CD14-positive monocyte (primary cell): ENCODE results near the gene PPP2R3A. TPM values are rescaled to one million over a fixed set of nuclear protein-coding genes. Genes with fewer than 3 reads are reported as not detected.

ENCODE experiments used
- DNase-seq, 3 donors: peaks; one replicate each; pipeline ENCODE4 v3.0.0-alpha.2; 2011 to 2022
- H2AFZ ChIP-seq: 2 replicates; pipeline ENCODE4 v1.6.0; 2012; ENCODE audit warnings: mild to moderate bottlenecking, low read depth, low read length, inconsistent platforms; ENCODE audit not compliant: insufficient read depth, poor library complexity, severe bottlenecking
- H3K27ac ChIP-seq, 2 donors: 1 replicate in 1 of 2; 2 replicates in 1 of 2; pipeline ENCODE4 v1.5.1; 2012 to 2013; ENCODE audit warnings: low read length in 2 of 2, control low read depth in 1 of 2, inconsistent platforms in 1 of 2, low read depth in 1 of 2, mild to moderate bottlenecking in 1 of 2
- H3K27me3 ChIP-seq, 2 donors: one replicate each; pipeline versions ENCODE4 v1.6.0 to v1.6.1; 2011 to 2013; ENCODE audit warnings: low read length in 2 of 2; ENCODE audit not compliant: control insufficient read depth in 2 of 2, insufficient read depth in 2 of 2
- H3K36me3 ChIP-seq, 2 donors: replicated peaks in 1 of 2; 1 replicate in 1 of 2; 2 replicates in 1 of 2; pipeline versions ENCODE4 v1.5.1 to v1.6.1; 2012 to 2013; ENCODE audit warnings: low read length in 2 of 2, control low read depth in 1 of 2, inconsistent platforms in 1 of 2, mild to moderate bottlenecking in 1 of 2; ENCODE audit not compliant: insufficient read depth in 2 of 2, control insufficient read depth in 1 of 2
- H3K4me1 ChIP-seq, 2 donors: 1 replicate in 1 of 2; 2 replicates in 1 of 2; pipeline versions ENCODE4 v1.5.1 to v1.6.1; 2012 to 2013; ENCODE audit warnings: low read length in 2 of 2, control low read depth in 1 of 2, inconsistent platforms in 1 of 2, mild to moderate bottlenecking in 1 of 2, moderate library complexity in 1 of 2; ENCODE audit not compliant: insufficient read depth in 2 of 2, control insufficient read depth in 1 of 2
- H3K4me2 ChIP-seq: replicated peaks from 2 replicates; pipeline ENCODE3; 2012; ENCODE audit warnings: low read length, moderate library complexity, mild to moderate bottlenecking; ENCODE audit not compliant: poor library complexity, severe bottlenecking; ENCODE audit errors: extremely low read depth
- H3K4me3 ChIP-seq, 3 experiments: fragments of 200-600 bp in 1 of 3; sonication (generic) in 1 of 3; replicated peaks in 1 of 3; 1 replicate in 2 of 3; 2 replicates in 1 of 3; pipeline ENCODE4 v1.5.1; 2011 to 2013; ENCODE audit warnings: low read length in 3 of 3, mild to moderate bottlenecking in 3 of 3, control low read depth in 2 of 3, low read depth in 2 of 3, inconsistent platforms in 1 of 3, moderate library complexity in 1 of 3
- H3K79me2 ChIP-seq: 2 replicates; pipeline ENCODE4 v1.6.0; 2012; ENCODE audit warnings: mild to moderate bottlenecking, control low read depth, inconsistent platforms, low read length, moderate library complexity; ENCODE audit not compliant: insufficient read depth
- H3K9ac ChIP-seq: 2 replicates; pipeline ENCODE4 v1.6.0; 2017; ENCODE audit warnings: low read length, mild to moderate bottlenecking; ENCODE audit not compliant: insufficient read depth, poor library complexity, severe bottlenecking
- H3K9me3 ChIP-seq, 2 donors: replicated peaks in 1 of 2; 1 replicate in 1 of 2; 2 replicates in 1 of 2; pipeline versions ENCODE4 v1.5.1 to v1.6.1; 2012 to 2013; ENCODE audit warnings: low read length in 2 of 2, control low read depth in 1 of 2; ENCODE audit not compliant: control insufficient read depth in 1 of 2, insufficient read depth in 1 of 2
- H4K20me1 ChIP-seq: 2 replicates; pipeline ENCODE4 v1.6.0; 2012; ENCODE audit warnings: mild to moderate bottlenecking, low read length, control low read depth, moderate library complexity; ENCODE audit not compliant: insufficient read depth
- H3K27ac Mint-ChIP-seq, 7 donors: one replicate each; pipeline ENCODE4 v1.8.0; 2020; ENCODE audit warnings: mild to moderate bottlenecking in 7 of 7, mixed read lengths in 7 of 7, moderate library complexity in 6 of 7, inconsistent platforms in 2 of 7
- H3K27me3 Mint-ChIP-seq, 3 donors: one replicate each; pipeline ENCODE4 v1.8.0; 2021 to 2022; ENCODE audit warnings: low read depth in 3 of 3, mild to moderate bottlenecking in 3 of 3, mixed read lengths in 3 of 3, moderate library complexity in 3 of 3, inconsistent platforms in 1 of 3
- H3K36me3 Mint-ChIP-seq, 2 donors: one replicate each; pipeline ENCODE4 v1.8.0; 2020; ENCODE audit warnings: mixed read lengths in 2 of 2, inconsistent platforms in 1 of 2, mild to moderate bottlenecking in 1 of 2
- H3K4me1 Mint-ChIP-seq: one replicate; pipeline ENCODE4 v1.8.0; 2020; ENCODE audit warnings: mild to moderate bottlenecking, mixed read lengths
- H3K4me3 Mint-ChIP-seq, 2 donors: one replicate each; pipeline ENCODE4 v1.8.0; 2020; ENCODE audit warnings: mild to moderate bottlenecking in 2 of 2, mixed read lengths in 2 of 2, moderate library complexity in 1 of 2
- H3K9me3 Mint-ChIP-seq, 7 donors: one replicate each; pipeline ENCODE4 v1.8.0; 2020 to 2022; ENCODE audit warnings: mixed read lengths in 7 of 7, mild to moderate bottlenecking in 6 of 7, moderate library complexity in 6 of 7, inconsistent platforms in 2 of 7
- WGBS: methylation state at CpG from one replicate; pipeline ENCODE4 v1.1.5; 2013; ENCODE audit warnings: missing lambda C conversion rate; ENCODE audit not compliant: insufficient coverage; 5-methylcytosine and 5-hydroxymethylcytosine counted together
- intact Hi-C, 2 donors: fragments of 100-400 bp; cut with micrococcal nuclease; formaldehyde crosslinking; loops; one replicate each; pipeline versions ENCODE4 v1.15.0 to v1.15.1; 2023
- polyA plus RNA-seq, 3 donors: library from polyadenylated mRNA; depleted of rRNA in 1 of 3; unstranded in 2 of 3; stranded (reverse) in 1 of 3; fragments of 300-500 nt in 2 of 3; fragments of >200 nt in 1 of 3; fragmentation: Illumina TruSeq in 2 of 3; gene quantifications; 1 replicate in 2 of 3; 2 replicates in 1 of 3; pipeline ENCODE4 v1.2.3, GENCODE V29; 2012 to 2021
- TF ChIP-seq, protein P1 (sequence below): fragments of 200-600 bp; IDR thresholded peaks from one replicate; pipeline ENCODE4 v1.8.0; 2022; ENCODE audit warnings: antibody characterized with exemption, mild to moderate bottlenecking

PPP2R3A gene
- polyA plus RNA-seq, 3 donors: 0.09 to 0.15 (median 0.10) TPM

DNA sequence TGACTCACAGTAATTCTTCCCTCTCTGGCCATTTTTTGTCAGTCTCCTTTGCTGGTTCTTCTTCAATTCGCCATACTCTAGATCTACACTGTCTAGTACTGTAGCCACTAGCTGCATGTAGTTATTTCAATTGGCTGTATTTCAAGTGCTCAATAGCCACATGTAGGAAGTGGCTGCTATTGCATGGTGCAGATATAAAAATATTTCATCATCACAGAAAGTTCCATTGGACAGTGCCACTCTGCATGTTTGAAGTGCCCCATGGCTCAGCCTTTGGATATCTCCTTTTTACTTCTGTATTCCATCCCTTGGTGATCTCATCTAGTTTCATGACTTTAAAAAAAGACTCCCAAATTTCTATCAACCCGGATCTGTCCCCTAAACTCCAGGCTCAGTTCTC is 22.1 kb downstream of the PPP2R3A start:
- TF ChIP-seq, protein P1, sequence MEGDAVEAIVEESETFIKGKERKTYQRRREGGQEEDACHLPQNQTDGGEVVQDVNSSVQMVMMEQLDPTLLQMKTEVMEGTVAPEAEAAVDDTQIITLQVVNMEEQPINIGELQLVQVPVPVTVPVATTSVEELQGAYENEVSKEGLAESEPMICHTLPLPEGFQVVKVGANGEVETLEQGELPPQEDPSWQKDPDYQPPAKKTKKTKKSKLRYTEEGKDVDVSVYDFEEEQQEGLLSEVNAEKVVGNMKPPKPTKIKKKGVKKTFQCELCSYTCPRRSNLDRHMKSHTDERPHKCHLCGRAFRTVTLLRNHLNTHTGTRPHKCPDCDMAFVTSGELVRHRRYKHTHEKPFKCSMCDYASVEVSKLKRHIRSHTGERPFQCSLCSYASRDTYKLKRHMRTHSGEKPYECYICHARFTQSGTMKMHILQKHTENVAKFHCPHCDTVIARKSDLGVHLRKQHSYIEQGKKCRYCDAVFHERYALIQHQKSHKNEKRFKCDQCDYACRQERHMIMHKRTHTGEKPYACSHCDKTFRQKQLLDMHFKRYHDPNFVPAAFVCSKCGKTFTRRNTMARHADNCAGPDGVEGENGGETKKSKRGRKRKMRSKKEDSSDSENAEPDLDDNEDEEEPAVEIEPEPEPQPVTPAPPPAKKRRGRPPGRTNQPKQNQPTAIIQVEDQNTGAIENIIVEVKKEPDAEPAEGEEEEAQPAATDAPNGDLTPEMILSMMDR: no peak
- WGBS: 100% methylated on average over 1 of the region's 2 CpGs
- H3K4me1 Mint-ChIP-seq: no peaks in the 10 kb centered on the region
- Histone ChIP-seq H3K4me1 (no peaks in the 10 kb centered on the region), H3K36me3 (no peaks in the 10 kb centered on the region), H3K79me2 (no peaks in the 10 kb centered on the region), H4K20me1 (no peaks in the 10 kb centered on the region), H3K27me3 (no peaks in the 10 kb centered on the region), H3K4me3 (no peak overlapping the region), H3K4me2 (no peak overlapping the region), H3K27ac (no peak overlapping the region), H2AFZ (no peak overlapping the region), H3K9me3 (no peaks in the 10 kb centered on the region), H3K9ac (no peak overlapping the region)
- no peak for DNase-seq
- intact Hi-C loops: no loop called here
- no peaks in the 10 kb centered on the region for H3K36me3 Mint-ChIP-seq
- peaks cover 0 to 1% (median 0%) of the 10 kb centered on the region in 3 donors for H3K27me3 Mint-ChIP-seq
- H3K9me3 Mint-ChIP-seq: no peaks in the 10 kb centered on the region
- H3K4me3 Mint-ChIP-seq: no peak overlapping the region
- no peak overlapping the region for H3K27ac Mint-ChIP-seq

DNA sequence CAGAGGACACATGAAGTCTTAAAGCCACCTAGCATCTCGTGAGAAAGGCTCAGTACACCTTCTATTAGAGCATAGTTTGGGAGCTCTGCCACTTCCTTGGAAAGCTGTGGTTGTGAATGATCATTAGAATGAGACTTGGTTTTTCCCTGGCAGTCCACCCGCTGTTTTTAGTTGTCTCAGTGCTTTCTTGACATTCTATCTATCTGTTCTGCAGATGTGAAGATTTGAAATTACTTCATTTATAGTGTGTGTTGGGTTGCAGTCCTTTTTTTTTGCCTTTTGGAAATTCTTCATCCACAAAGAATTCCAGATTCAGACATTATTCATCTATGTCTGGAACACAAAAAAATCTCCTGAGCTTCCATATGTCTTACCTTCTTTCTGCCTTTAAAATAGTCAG is 23.7 kb downstream of the PPP2R3A start:
- H3K27me3 ChIP-seq: no peaks in the 10 kb centered on the region
- DNase-seq: no peak
- no peak overlapping the region for H3K9ac ChIP-seq
- H3K4me1 ChIP-seq: no peaks in the 10 kb centered on the region
- H3K4me2 ChIP-seq: no peak overlapping the region
- intact Hi-C loops: no loop called here
- no peaks in the 10 kb centered on the region for H3K9me3 ChIP-seq
- H3K4me3 ChIP-seq: no peak overlapping the region
- no peaks in the 10 kb centered on the region for H3K4me1 Mint-ChIP-seq
- H3K4me3 Mint-ChIP-seq: no peak overlapping the region
- H3K79me2 ChIP-seq: no peaks in the 10 kb centered on the region
- no peak overlapping the region for H2AFZ ChIP-seq
- no peak overlapping the region for H3K27ac ChIP-seq
- H3K9me3 Mint-ChIP-seq: no peaks in the 10 kb centered on the region
- no peak overlapping the region for H3K27ac Mint-ChIP-seq
- no peaks in the 10 kb centered on the region for H3K36me3 Mint-ChIP-seq
- H3K36me3 ChIP-seq: no peaks in the 10 kb centered on the region
- H3K27me3 Mint-ChIP-seq: peaks cover 0 to 1% (median 0%) of the 10 kb centered on the region in 3 donors
- H4K20me1 ChIP-seq: no peaks in the 10 kb centered on the region
- TF ChIP-seq, protein P1: no peak
- WGBS: 83% methylated on average over 1 of the region's 2 CpGs
